Thyroid gland (tissue), 4 donors: ENCODE data around the gene IMPG2. TPM values are rescaled to one million over a fixed set of nuclear protein-coding genes. Genes with fewer than 3 reads are reported as not detected.
"Not testable (repeated sequence)": the region's sequence is repeated elsewhere in the genome, so short reads cannot be mapped to it uniquely, and the experiment has no call there.

Source experiments
- DNase-seq, 2 donors: peaks; one replicate each; pipeline ENCODE4 v3.0.0-alpha.2; 2019
- H3K27ac ChIP-seq, 3 donors: fragments of 200-600 bp; sonication (generic); 1 replicate in 2 of 3; 2 replicates in 1 of 3; pipeline ENCODE4 v1.5.1; 2016 to 2019; ENCODE audit warnings: mild to moderate bottlenecking in 1 of 3, moderate library complexity in 1 of 3
- H3K27me3 ChIP-seq: fragments of 200-600 bp; sonication (generic); one replicate; pipeline ENCODE4 v1.5.1; 2019
- H3K36me3 ChIP-seq, 2 donors: fragments of 200-600 bp; sonication (generic); one replicate each; pipeline ENCODE4 v1.5.1; 2016 to 2019
- H3K4me1 ChIP-seq, 2 donors: fragments of 200-600 bp; sonication (generic); one replicate each; pipeline ENCODE4 v1.5.1; 2017 to 2019
- H3K4me3 ChIP-seq, 3 donors: fragments of 200-600 bp; sonication (generic); replicated peaks in 1 of 3; 1 replicate in 2 of 3; 2 replicates in 1 of 3; pipeline ENCODE4 v1.5.1; 2016; ENCODE audit warnings: mild to moderate bottlenecking in 1 of 3
- H3K9me3 ChIP-seq: fragments of 200-600 bp; sonication (generic); one replicate; pipeline ENCODE4 v1.5.1; 2017
- POLR2A ChIP-seq, 2 donors: fragments of 450-650 bp; IDR thresholded peaks; one replicate each; pipeline ENCODE4 v1.6.1; 2017; ENCODE audit warnings: antibody characterized with exemption in 2 of 2, mild to moderate bottlenecking in 2 of 2, moderate library complexity in 1 of 2
- WGBS, 2 donors: methylation state at CpG; one replicate each; pipeline ENCODE4 v1.1.5; 2017; 5-methylcytosine and 5-hydroxymethylcytosine counted together
- intact Hi-C: fragments of 100-400 bp; cut with DNase I; formaldehyde crosslinking; loops from one replicate; pipeline ENCODE4 v1.15.1; 2023
- total RNA-seq, 4 donors: library from RNA; depleted of rRNA; stranded (reverse); fragments of >200 nt; gene quantifications; one replicate each; pipeline ENCODE4 v1.2.3, GENCODE V29; 2016
- TF ChIP-seq, protein P1 (sequence below), 6 experiments: fragments of 200-600 bp in 3 of 6; fragments of 450-650 bp in 3 of 6; sonication (generic) in 3 of 6; IDR thresholded peaks; one replicate each; pipeline ENCODE4 v1.5.1; 2016 to 2019; ENCODE audit warnings: antibody characterized with exemption in 6 of 6, mild to moderate bottlenecking in 2 of 6, inconsistent platforms in 1 of 6, moderate library complexity in 1 of 6

IMPG2 gene
- total RNA-seq, 4 donors from 2014 or later: 0.24 to 0.58 (median 0.30) TPM

DNA sequence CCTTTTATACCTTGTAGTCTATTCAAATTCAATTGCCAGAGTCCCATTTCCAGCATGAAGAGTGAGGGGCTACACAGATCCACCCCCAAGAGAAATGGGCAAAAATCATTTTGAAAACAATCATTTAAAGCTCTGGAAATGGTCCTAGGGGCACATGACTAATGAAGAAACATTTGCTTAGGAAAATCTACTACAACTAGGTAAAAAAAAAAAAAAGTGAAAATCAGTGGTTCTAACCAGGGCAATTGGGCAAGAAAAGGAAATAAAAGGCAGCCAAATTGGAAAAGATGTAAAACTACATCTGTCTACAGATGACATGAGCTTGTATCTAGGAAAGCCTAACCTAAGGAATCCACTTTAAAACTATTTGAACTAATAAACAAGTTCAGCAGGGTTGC is 9.4 kb downstream of the IMPG2 start:
- H3K4me1 ChIP-seq: no peaks in the 10 kb centered on the region
- no peak for DNase-seq
- H3K27me3 ChIP-seq: no peaks in the 10 kb centered on the region
- H3K27ac ChIP-seq: no peak overlapping the region
- no peak for TF ChIP-seq POLR2A (IDR thresholded peaks at IDR 0.05)
- TF ChIP-seq, protein P1, sequence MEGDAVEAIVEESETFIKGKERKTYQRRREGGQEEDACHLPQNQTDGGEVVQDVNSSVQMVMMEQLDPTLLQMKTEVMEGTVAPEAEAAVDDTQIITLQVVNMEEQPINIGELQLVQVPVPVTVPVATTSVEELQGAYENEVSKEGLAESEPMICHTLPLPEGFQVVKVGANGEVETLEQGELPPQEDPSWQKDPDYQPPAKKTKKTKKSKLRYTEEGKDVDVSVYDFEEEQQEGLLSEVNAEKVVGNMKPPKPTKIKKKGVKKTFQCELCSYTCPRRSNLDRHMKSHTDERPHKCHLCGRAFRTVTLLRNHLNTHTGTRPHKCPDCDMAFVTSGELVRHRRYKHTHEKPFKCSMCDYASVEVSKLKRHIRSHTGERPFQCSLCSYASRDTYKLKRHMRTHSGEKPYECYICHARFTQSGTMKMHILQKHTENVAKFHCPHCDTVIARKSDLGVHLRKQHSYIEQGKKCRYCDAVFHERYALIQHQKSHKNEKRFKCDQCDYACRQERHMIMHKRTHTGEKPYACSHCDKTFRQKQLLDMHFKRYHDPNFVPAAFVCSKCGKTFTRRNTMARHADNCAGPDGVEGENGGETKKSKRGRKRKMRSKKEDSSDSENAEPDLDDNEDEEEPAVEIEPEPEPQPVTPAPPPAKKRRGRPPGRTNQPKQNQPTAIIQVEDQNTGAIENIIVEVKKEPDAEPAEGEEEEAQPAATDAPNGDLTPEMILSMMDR (IDR thresholded peaks at IDR 0.05): no peak
- no peaks in the 10 kb centered on the region for H3K9me3 ChIP-seq
- no peak overlapping the region for H3K4me3 ChIP-seq
- H3K36me3 ChIP-seq: no peaks in the 10 kb centered on the region
- intact Hi-C loops: no loop called here

DNA sequence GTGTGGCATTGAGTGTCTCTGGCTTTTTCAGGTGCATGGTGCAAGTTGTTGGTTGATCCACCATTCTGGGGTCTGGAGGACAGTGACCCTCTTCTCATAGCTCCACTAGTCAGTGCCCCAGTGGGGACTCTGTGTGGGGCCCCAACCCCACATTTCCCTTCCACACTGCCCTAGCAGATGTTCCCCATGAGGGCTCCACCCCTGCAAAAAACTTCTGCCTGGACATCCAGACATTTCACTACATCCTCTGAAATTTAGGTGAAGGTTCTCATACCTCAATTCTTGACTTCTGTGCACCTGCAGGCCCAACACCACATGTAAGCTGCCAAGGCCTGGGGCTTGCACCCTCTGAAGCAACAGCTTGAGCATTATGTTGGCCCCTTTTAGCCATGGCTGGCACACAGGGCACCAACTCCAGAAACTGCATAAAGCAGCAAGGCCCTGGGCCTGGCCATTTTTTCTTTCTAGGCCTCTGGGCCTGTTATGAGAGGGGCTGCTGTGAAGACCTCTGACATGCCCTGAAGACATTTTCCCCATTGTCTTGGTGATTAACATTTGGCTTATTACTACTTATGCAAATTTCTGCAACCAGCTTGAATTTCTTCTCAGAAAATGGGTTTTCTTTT is 12.1 kb downstream of the IMPG2 start:
- H3K4me3 ChIP-seq, intact Hi-C loops, H3K27ac ChIP-seq, H3K27me3 ChIP-seq, H3K4me1 ChIP-seq, DNase-seq, H3K36me3 ChIP-seq, H3K9me3 ChIP-seq: not testable (repeated sequence)

DNA sequence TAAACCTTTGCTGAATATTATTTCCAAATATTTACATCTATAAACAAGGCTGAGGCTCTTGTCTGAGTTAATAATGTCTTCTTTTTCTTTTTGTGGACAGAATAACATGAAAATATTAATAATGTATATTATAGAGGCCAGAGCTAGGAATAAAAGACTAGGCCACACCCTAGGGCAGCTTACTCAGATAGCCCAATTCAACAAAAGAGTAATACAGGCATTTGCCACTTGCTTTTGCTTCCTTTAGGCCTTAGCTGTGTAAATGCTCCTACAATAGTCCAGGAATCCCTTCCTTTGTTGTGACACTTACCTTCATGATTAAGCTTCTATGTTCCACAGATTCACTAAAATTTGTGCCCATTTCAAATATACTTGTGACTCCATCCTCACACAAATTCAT is 16.5 kb downstream of the IMPG2 start:
- no peak for DNase-seq
- Histone ChIP-seq H3K4me1 (no peaks in the 10 kb centered on the region), H3K27me3 (no peaks in the 10 kb centered on the region), H3K36me3 (no peaks in the 10 kb centered on the region), H3K27ac (no peak overlapping the region), H3K9me3 (no peaks in the 10 kb centered on the region), H3K4me3 (no peak overlapping the region)
- intact Hi-C loops: no loop called here
- TF ChIP-seq, protein P1 (IDR thresholded peaks at IDR 0.05): no peak
- no peak for TF ChIP-seq POLR2A (IDR thresholded peaks at IDR 0.05)

DNA sequence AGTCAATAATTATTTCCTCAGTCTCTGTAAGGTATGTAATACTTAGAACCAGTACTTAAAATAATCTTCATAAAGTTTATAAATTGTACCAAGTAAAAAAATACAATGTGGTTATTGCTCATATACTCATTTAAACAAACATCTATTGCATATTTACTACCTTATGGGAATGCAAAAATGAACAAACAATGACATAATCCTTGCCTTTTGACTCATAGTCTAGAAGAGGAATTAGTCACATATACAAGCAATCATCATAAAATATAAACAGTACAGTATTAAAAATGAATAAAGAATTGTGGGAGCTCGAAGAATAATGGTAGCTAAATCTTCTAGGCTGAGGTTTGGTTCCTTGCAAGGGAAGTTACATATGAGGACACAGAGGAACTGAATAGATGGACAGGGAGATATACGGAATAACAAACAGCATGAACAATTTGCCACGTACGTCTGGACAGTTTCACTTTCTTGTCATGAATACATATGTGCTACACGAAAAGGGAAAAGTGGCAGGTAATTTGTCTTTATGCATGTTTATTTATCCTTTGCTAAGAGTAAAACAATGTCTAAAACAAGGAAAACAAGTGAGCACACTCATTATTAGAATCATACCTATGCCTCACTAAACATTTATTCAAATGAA is 17.2 kb downstream of the IMPG2 start:
- no peaks in the 10 kb centered on the region for H3K4me1 ChIP-seq
- intact Hi-C loops: no loop called here
- WGBS, 2 donors: 67 to 74% methylated on average over 5 of the region's 5 CpGs
- H3K27ac ChIP-seq: no peak overlapping the region
- no peak for DNase-seq
- H3K9me3 ChIP-seq: no peaks in the 10 kb centered on the region
- no peak overlapping the region for H3K4me3 ChIP-seq
- H3K27me3 ChIP-seq: no peaks in the 10 kb centered on the region
- H3K36me3 ChIP-seq: no peaks in the 10 kb centered on the region
- TF ChIP-seq POLR2A (IDR thresholded peaks at IDR 0.05): no peak
- TF ChIP-seq, protein P1 (IDR thresholded peaks at IDR 0.05): no peak

DNA sequence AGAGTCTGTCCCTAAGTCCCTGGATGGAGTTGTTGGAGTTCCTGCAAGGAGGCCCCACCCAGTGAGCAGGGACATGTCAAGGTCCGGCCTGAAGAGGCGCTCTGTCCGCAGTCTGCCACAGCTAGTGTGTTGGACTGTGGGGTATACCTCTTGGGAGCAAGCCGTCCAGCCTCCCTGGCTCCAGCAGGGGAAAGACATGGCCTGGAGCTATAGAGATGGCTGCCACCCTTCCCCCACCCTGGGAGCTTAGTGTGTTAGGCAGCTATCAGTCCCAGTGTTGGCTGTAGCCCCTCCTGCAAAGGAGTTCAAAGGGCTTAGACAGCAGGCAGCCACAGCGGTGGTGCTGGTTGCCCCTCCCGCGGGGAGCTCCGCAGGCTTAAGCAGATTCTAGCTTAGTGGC is 20.3 kb downstream of the IMPG2 start:
- Histone ChIP-seq H3K9me3 (no peaks in the 10 kb centered on the region), H3K27me3 (no peaks in the 10 kb centered on the region), H3K27ac (no peak overlapping the region), H3K4me3 (no peak overlapping the region), H3K4me1 (no peaks in the 10 kb centered on the region), H3K36me3 (no peaks in the 10 kb centered on the region)
- intact Hi-C loops: no loop called here
- WGBS, 2 donors: 54 to 84% methylated on average over 4 to 8 of the region's 8 CpGs
- TF ChIP-seq, protein P1 (IDR thresholded peaks at IDR 0.05): no peak
- no peak for TF ChIP-seq POLR2A (IDR thresholded peaks at IDR 0.05)
- DNase-seq: no peak
